Measurements from ENCODE around the gene C1orf185.
"Not testable (repeated sequence)": the region's sequence is repeated elsewhere in the genome, so short reads cannot be mapped to it uniquely, and the experiment has no call there.

Gene C1orf185

DNA sequence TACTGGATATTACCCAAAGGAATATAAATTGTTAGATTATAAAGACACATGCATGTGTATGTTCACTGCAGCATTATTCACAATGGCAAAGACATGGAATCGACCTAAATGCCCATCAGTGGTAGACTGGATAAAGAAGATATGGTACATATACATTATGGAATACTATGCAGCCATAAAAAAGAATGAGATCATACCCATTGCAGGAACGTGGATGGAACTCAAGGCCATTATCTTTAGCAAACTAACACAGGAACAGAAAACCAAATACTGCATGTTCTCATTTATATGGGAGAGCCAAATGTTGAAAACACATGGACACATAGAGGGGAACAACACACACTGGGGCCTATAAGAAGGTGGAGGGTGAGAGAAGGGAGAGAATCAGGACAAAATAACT lies 35.7 kb downstream of the C1orf185 start:
- DNase-seq: not testable (repeated sequence)

DNA sequence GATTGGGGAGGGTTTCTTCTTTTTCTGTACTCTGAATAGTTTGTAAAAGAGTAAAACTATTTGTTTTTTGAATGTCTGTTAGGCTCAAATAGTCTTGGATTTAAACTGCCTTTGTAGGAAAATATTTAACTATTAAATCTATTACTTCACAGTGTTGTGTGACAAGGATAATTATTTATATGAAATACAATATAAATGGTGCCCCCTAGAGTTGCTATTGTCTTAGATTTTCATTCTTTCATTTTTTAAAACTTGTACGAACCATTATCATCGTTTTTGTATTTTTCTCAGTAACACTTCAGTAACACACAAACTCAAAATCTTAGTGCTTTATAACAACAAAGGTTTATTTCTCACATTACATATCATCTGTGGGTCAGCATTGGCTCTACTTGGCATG lies 37.4 kb downstream of the C1orf185 start:
- no peak for DNase-seq

DNA sequence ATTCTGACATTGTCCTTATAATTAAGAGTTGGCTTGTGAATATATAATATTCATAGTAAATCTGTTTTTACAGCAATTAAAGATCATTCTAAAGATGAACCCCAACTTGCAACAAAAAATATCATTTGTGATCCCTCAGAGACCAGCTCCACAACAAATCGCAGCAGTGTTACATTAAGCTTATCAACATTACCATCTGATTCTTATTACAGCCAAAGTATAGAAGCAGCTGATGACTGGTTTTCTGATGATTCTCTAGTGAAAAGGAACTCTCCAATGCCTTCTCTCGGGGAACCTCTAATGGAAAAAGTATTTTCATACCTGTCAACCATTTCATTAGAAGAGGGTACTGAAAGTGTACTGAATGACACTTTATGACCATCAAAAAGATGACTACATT lies 45.4 kb downstream of the C1orf185 start:
- no peak for DNase-seq

- no peak for DNase-seq
Observed at GRCh38 chr1:51154776-51155175, 52.7 kb downstream of the C1orf185 start.

GRCh38 chr1:51156752-51157151 lies 54.7 kb downstream of the C1orf185 start:
- no peak for DNase-seq

DNA sequence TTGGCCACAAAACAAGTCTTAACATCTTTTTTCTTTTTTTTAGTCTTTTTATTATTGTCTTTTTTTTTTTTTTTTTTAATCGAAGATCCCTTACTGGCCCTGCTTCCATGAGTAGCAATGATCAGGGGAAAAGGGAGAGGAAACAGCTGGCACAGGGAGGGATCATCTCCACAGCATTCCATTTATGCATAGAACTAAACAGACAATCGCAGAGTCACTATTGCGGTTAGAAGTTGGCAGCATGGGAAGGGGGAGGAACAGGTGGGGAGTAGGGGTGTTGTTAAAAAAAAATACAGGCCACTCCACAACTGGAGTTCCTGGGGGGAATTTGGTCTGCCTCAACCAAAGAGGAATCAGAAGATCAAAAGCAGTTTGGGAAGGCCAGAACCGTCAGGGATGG lies 55.4 kb downstream of the C1orf185 start:
- no peak for DNase-seq

- no peak for DNase-seq
Observed at GRCh38 chr1:51158263-51158662, 56.2 kb downstream of the C1orf185 start.

GRCh38 chr1:51162560-51162959 lies 60.5 kb downstream of the C1orf185 start:
- not testable (repeated sequence) for DNase-seq

DNA sequence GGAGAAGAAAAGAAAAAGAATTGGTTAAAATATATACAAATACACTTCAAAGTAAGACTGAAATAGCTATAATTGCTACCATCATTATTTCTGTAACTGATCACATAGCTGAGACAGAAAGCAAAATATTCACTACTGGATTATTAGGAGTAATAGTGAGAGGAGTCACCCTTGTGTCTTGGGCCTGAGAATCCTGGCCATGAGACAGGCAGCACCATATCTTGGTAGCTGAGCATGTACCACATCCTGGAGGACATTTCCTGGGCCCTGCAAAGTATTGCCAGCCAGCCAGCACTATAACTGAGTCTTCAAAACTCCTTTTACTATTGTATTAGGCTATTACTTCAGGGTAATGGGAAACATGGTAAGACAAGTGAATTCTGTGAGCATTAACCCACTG lies 63.5 kb downstream of the C1orf185 start:
- no peak for DNase-seq

- DNase-seq: no peak
Observed at GRCh38 chr1:51168266-51168845, 66.3 kb downstream of the C1orf185 start.

- DNase-seq: no peak
Observed at GRCh38 chr1:51168936-51169335, 66.9 kb downstream of the C1orf185 start.

DNA sequence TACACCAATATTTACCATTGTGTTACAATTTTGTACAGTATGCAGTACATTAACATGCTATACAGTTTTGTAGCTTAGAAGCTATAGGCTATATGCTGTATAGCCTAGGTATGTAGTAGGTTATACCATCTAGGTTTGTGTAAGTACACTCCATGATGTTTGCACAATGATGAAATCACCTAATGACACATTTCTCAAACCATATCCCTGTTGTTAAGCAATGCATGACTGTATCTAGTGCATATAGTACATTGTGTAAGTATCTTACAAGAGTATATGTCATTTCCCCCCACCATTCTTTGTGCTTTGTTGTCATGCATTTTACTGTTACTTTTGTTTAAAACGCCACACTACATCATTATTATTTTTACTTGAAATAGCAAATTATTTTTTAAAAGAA lies 68.3 kb downstream of the C1orf185 start:
- peak; percentile 89 to 90 for DNase-seq

GRCh38 chr1:51172811-51173210 lies 70.8 kb downstream of the C1orf185 start:
- peak in 1 of 2 experiments; percentile 2 for DNase-seq

DNA sequence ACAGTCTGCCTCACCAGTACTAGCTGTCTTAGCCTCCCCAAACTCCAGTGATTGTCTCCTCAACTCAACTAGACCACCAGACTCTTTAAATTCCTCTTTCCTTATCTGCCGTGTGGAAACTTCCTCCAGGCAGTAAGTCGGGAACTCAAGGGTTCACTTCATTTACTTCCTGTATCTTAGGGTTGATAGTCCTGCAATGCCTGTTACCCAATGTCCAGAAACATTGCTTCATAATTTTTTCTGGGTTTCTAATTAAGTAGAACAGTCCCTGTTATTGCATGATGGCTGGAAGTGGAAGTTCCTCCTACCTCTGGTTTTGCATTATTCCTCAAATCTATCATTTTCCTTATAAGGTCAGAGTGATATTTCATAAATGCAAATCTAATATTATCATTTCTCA lies 73.2 kb downstream of the C1orf185 start:
- DNase-seq: peak; percentile 93 to 95

GRCh38 chr1:51177988-51178387 lies 76.0 kb downstream of the C1orf185 start:
- DNase-seq: not testable (repeated sequence)

GRCh38 chr1:51188230-51188629 lies 86.2 kb downstream of the C1orf185 start:
- no peak for DNase-seq

GRCh38 chr1:51189421-51190073 lies 87.5 kb downstream of the C1orf185 start:
- peak; percentile 66 to 77 for DNase-seq

GRCh38 chr1:51190961-51191360 lies 88.9 kb downstream of the C1orf185 start:
- DNase-seq: peak; percentile 25 to 66

DNA sequence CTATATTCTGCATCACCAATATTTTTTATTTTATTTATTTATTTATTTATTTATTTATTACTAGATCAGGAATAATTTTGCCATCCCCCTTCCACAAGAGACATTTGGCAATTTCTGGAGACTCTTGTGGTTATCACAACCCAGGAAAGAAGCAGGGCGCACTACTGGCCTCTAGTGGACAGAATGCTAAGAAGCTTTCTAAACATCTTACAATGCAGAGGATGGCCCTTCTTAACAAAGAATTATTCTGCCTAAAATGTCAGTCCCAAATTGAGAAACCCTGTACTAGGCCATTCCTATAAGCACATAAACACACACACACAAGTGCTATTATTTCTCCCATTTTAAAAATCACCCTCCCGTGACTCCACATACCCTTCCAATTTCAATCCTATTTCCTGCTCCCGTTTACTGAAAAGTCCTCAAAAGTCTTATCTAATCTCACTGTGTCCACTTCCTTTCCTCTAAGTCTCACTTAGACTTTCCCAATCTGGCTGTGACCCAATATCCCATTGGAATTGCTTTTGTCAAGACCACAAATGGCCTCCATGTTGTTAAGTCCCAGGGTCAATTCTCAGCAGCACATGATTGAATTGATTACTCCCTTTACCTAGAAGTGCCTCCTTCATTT lies 90.3 kb downstream of the C1orf185 start:
- DNase-seq: peak; percentile 45 to 58

DNA sequence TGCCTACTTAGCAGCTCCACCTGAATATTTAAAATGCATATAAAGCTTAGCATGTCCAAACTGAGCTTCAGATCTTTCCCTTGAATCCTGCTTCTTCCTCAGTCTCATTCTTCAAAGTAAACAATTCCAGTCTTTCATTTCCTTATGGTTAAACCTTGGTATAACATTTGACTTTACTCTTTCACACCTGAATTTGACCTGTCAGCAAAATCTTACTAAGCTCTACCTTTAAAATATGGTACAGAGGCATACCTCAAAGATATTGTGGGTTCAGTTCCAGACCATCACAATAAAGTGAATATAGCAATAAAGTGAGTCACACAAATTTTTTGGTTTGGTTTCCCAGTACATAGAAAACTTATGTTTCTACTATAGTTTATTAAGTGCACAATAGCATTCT lies 91.5 kb downstream of the C1orf185 start:
- no peak for DNase-seq

Data from AML-193 (cell line).